PC-9 (cell line): ENCODE measurements around the gene ARHGAP6. TPM values are rescaled to one million over a fixed set of nuclear protein-coding genes. Genes with fewer than 3 reads are reported as not detected.

ENCODE experiments used
- BruUV-seq: library from RNA; stranded (reverse); fragments of 400-500 nt; replicated peaks from 2 replicates; lab custom pipeline; 2021; lab: Mats Ljungman, UMichigan
- CTCF ChIA-PET: fragments of 300-600 bp; sonication (Branson Sonifier 250); formaldehyde crosslinking; loops from one replicate; lab custom pipeline; 2022; ENCODE audit warnings: antibody characterized with exemption; lab: Charles Lee
- POLR2A ChIA-PET: fragments of 300-600 bp; sonication (Branson Sonifier 250); formaldehyde crosslinking; loops from one replicate; lab custom pipeline; 2022; ENCODE audit warnings: antibody characterized with exemption; ENCODE audit not compliant: unreplicated experiment; lab: Charles Lee
- DNase-seq, 2 experiments: peaks; one replicate each; pipeline versions ENCODE4 v3.0.0 to v3.0.0-alpha.2; 2015 to 2022; ENCODE audit warnings: mixed read lengths in 1 of 2
- H2AFZ ChIP-seq: fragments of 200-600 bp; sonication (generic); 2 replicates; pipeline ENCODE4 v1.8.1; 2017; ENCODE audit warnings: antibody characterized with exemption
- H3F3A ChIP-seq: fragments of 200-600 bp; sonication (generic); 2 replicates; pipeline ENCODE4 v1.8.1; 2017; ENCODE audit warnings: antibody characterized with exemption, mild to moderate bottlenecking, low read depth; ENCODE audit not compliant: insufficient read depth
- H3K27ac ChIP-seq: fragments of 200-600 bp; sonication (generic); 2 replicates; pipeline ENCODE4 v1.6.1; 2016; ENCODE audit warnings: mixed run types
- H3K27me3 ChIP-seq: fragments of 200-600 bp; sonication (generic); 2 replicates; pipeline ENCODE4 v1.6.1; 2016; ENCODE audit warnings: low read depth, mixed run types; ENCODE audit not compliant: insufficient read depth
- H3K36me3 ChIP-seq: fragments of 200-600 bp; sonication (generic); 2 replicates; pipeline ENCODE4 v1.6.1; 2016; ENCODE audit warnings: low read depth, mixed run types
- H3K4me1 ChIP-seq: fragments of 200-600 bp; sonication (generic); replicated peaks from 2 replicates; pipeline ENCODE4 v1.6.1; 2016; ENCODE audit warnings: mixed run types; ENCODE audit not compliant: insufficient read depth
- H3K4me2 ChIP-seq: fragments of 200-600 bp; sonication (generic); 2 replicates; pipeline ENCODE4 v1.6.1; 2017; ENCODE audit warnings: mixed run types
- H3K4me3 ChIP-seq: fragments of 200-600 bp; sonication (generic); 2 replicates; pipeline ENCODE4 v1.6.1; 2016; ENCODE audit warnings: mixed run types
- H3K79me2 ChIP-seq: fragments of 200-600 bp; sonication (generic); 2 replicates; pipeline ENCODE4 v1.6.1; 2017; ENCODE audit warnings: low read depth, mixed run types
- H3K9me2 ChIP-seq: fragments of 200-600 bp; sonication (generic); 2 replicates; pipeline ENCODE4 v1.8.1; 2017; ENCODE audit warnings: mild to moderate bottlenecking; ENCODE audit not compliant: insufficient read depth
- H3K9me3 ChIP-seq: fragments of 200-600 bp; sonication (generic); 2 replicates; pipeline ENCODE4 v1.8.1; 2016; ENCODE audit warnings: low read depth; ENCODE audit not compliant: insufficient read depth
- H4K20me1 ChIP-seq: fragments of 200-600 bp; sonication (generic); 2 replicates; pipeline ENCODE4 v1.8.1; 2017; ENCODE audit not compliant: insufficient read depth
- CTCF ChIP-seq: fragments of 200-600 bp; sonication (generic); conservative IDR thresholded peaks from 2 replicates; pipeline ENCODE4 v1.6.1; 2017; ENCODE audit warnings: mixed run types, antibody characterized with exemption, mild to moderate bottlenecking, moderate library complexity
- EZH2 ChIP-seq: fragments of 200-600 bp; sonication (generic); IDR thresholded peaks from 2 replicates; pipeline ENCODE4 v1.8.0; 2017; ENCODE audit warnings: antibody characterized with exemption, low read depth
- intact Hi-C: fragments of 100-400 bp; cut with micrococcal nuclease; formaldehyde crosslinking; loops from one replicate; pipeline ENCODE4 v1.10.0; 2022; ENCODE audit not compliant: unreplicated experiment
- total RNA-seq: library from RNA; stranded (reverse); gene quantifications from 2 replicates; pipeline ENCODE4 v1.2.3, GENCODE V29; 2021

The ARHGAP6 gene
- total RNA-seq, 1 experiment from 2014 or later = not detected

DNA sequence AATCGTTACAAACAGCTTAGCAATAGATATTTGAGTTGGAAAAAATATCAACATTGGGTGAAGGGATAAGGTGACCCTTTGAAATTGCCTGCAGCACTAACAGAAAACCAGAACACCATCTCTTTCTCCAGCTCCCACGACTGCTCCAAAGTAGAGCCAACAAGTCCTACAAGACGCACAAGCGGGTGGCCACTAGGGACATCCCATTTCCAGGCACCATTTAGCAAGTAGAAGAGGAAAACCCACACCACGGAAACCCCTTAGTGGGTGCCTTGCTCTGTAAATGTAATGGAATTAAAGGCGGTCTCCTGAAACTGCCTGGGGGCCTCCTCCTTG, 1.9 kb downstream of the ARHGAP6 start:
- Histone ChIP-seq H2AFZ (no peak overlapping the region), H3K4me3 (no peak overlapping the region), H3K79me2 (no peaks in the 10 kb centered on the region), H3K9me3 (no peaks in the 10 kb centered on the region), H3F3A (no peaks in the 10 kb centered on the region), H3K27me3 (0 out of 2 replicates have a peak, but pooled peaks cover 7% of the 10 kb centered on the region), H3K27ac (no peak overlapping the region), H3K9me2 (no peaks in the 10 kb centered on the region), H3K4me2 (no peak overlapping the region), H3K36me3 (no peaks in the 10 kb centered on the region), H3K4me1 (no peaks in the 10 kb centered on the region), H4K20me1 (no peaks in the 10 kb centered on the region)
- intact Hi-C loops = no loop called here
- TF ChIP-seq CTCF = no peak
- TF ChIP-seq EZH2 = no peak
- CTCF ChIA-PET = no interaction called here
- DNase-seq = no peak
- POLR2A ChIA-PET = no interaction called here
- BruUV-seq = no TSS peak

DNA sequence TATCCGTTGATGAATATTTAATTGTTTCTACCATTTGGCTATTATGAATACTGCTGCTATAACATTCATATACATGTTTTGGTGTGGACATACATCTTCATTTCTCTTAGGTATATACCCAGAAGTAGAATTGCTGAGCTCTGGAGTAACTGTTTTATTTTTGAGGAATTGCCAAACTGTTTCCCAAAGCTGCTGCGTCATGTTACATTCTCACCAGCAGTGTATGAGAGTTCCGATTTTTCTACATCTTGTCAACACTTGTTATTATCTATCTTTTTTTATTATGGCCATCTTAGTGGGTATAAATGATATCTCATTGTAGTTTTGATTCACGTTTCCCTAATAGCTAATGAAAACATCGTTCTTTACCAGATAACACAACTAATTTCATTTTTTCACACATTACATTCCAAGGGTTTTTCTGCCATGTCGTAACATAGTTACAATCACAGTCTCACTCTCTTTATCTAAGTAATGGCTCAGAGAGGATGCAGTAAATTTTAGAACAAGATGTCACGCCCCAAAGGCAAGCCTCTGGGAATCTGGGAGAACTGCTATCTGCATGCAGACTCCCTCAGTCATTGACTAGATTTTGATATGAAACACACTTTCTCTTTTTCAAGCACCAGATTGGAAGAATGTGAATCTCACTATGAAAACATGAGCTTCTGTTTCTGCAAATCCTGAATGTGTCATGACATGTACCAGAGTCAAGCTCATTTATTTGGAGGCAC, 10.3 kb downstream of the ARHGAP6 start:
- Histone ChIP-seq H2AFZ (no peak overlapping the region), H3K79me2 (no peaks in the 10 kb centered on the region), H3K4me1 (no peaks in the 10 kb centered on the region), H3K4me2 (no peak overlapping the region), H3K9me2 (no peaks in the 10 kb centered on the region), H3F3A (no peaks in the 10 kb centered on the region), H3K36me3 (no peaks in the 10 kb centered on the region), H3K9me3 (no peaks in the 10 kb centered on the region), H3K4me3 (no peak overlapping the region), H3K27me3 (no peaks in the 10 kb centered on the region), H4K20me1 (no peaks in the 10 kb centered on the region), H3K27ac (no peak overlapping the region)
- no peak for DNase-seq
- BruUV-seq = no TSS peak
- POLR2A ChIA-PET = no interaction called here
- TF ChIP-seq EZH2 (no peak), CTCF (no peak)
- CTCF ChIA-PET = no interaction called here
- intact Hi-C loops = no loop called here

DNA sequence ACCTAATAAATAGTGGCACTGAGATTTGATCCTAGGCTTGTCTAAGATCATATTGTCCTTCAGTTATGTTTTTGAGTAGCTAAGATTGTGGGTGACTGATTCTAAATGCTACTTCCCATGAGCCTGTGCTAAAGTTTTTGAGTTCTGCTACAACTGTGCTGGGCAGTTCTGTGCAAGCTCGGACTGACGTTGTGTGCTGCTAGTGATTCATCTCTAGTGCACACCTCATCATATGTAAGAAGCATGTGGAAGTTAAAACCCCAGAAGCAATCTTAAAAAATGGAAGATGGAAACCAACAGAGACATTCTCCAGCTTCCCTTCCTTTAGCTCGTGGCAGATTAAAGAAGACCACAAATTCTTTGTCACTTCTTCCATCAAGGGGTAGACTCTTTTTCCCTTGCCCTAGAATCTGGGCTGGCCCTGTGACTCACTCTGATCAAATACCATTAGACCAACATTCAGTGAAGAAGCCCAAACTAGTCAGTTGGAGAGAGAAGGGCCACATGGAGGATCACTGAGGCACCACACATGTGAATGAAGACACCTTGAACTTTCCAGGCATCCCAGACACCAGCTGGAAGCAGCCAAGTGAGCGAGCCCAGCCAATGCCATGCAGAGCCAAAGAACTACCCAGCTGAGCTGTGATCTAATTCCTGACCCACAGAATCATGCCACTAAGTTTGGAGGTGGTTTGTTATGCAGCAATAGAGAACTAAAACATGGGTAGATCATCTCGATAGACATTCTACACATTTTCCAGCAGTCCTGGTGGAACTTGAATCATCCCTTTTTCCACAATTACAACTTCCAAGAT, 16.8 kb downstream of the ARHGAP6 start:
- H3K9me2 ChIP-seq = no peaks in the 10 kb centered on the region
- H3K9me3 ChIP-seq = no peaks in the 10 kb centered on the region
- BruUV-seq = no TSS peak
- H3K27me3 ChIP-seq = no peaks in the 10 kb centered on the region; the same call in 1 of the 2 replicates
- no peak overlapping the region for H3K4me2 ChIP-seq
- TF ChIP-seq EZH2 (no peak), CTCF (no peak)
- DNase-seq = no peak
- ChIA-PET CTCF (no interaction called here), POLR2A (no interaction called here)
- no peaks in the 10 kb centered on the region for H3K36me3 ChIP-seq
- intact Hi-C loops = no loop called here
- no peak overlapping the region for H3K27ac ChIP-seq
- H3F3A ChIP-seq = no peaks in the 10 kb centered on the region
- H3K79me2 ChIP-seq = no peaks in the 10 kb centered on the region
- H2AFZ ChIP-seq = no peak overlapping the region
- H4K20me1 ChIP-seq = no peaks in the 10 kb centered on the region
- H3K4me1 ChIP-seq = no peaks in the 10 kb centered on the region
- no peak overlapping the region for H3K4me3 ChIP-seq
